Measurements from ENCODE around the gene AK1. TPM values are rescaled to one million over a fixed set of nuclear protein-coding genes. Genes with fewer than 3 reads are reported as not detected.

Gene AK1
- total and polyA plus RNA-seq, 9 of the 15 experiments (the other 6 are each of a cell fraction or from before 2014, with no cell fraction given), result 10.1 to 71.8 (median 39.0) TPM

GRCh38 chr9:127862075-127863011, 15.1 kb downstream of the AK1 start (continued):
- TF ChIP-seq MBD2 (IDR thresholded peaks at IDR 0.05; ENCODE audit: borderline replicate concordance, low read depth) (peak; percentile 69), MYC (IDR thresholded peaks at IDR 0.05; ENCODE audit: low read depth, low read length) (peak; percentile 97), MYC (CRISPR knock-in tag; IDR thresholded peaks at IDR 0.05; ENCODE audit: borderline replicate concordance, low read depth) (peak; percentile 75; the same call in 1 of the 2 replicates), SREBF1 (IDR thresholded peaks at IDR 0.05; ENCODE audit: borderline replicate concordance, low read depth, low read length) (0 out of 2 replicates have a peak, but pooled peaks have one; percentile 12), CTCF (IDR thresholded peaks at IDR 0.05 in 2 of 3, conservative IDR thresholded peaks at IDR 0.05 in 1 of 3; ENCODE audit: insufficient read depth in 2 of 3, low read depth in 1 of 3, low read length in 3 of 3) (no peak), MXD1 (CRISPR knock-in tag; IDR thresholded peaks at IDR 0.05; ENCODE audit: borderline replicate concordance, poor library complexity, severe bottlenecking) (peak; percentile 21), TARDBP (IDR thresholded peaks at IDR 0.05) (peak; percentile 90), PTRF (tag; IDR thresholded peaks at IDR 0.05) (no peak), CHAMP1 (IDR thresholded peaks at IDR 0.05) (no peak), THRB (CRISPR knock-in tag; conservative IDR thresholded peaks at IDR 0.05) (no peak), POLR3A (IDR thresholded peaks at IDR 0.05; ENCODE audit: borderline replicate concordance, extremely low read depth, insufficient read depth, insufficient read length) (no peak), NFATC3 (IDR thresholded peaks at IDR 0.05) (no peak), PURB (CRISPR knock-in tag; IDR thresholded peaks at IDR 0.05; ENCODE audit: low read depth) (no peak), GABPB2 (CRISPR knock-in tag; conservative IDR thresholded peaks at IDR 0.05) (no peak), ZNF253 (CRISPR knock-in tag; conservative IDR thresholded peaks at IDR 0.05) (no peak), CBX5 (IDR thresholded peaks at IDR 0.05; ENCODE audit: borderline replicate concordance, low read depth) (no peak), NR4A1 (CRISPR knock-in tag; IDR thresholded peaks at IDR 0.05) (0 out of 2 replicates have a peak, but pooled peaks have one; percentile 9), NR4A1 (tag; IDR thresholded peaks at IDR 0.05) (peak; percentile 93), ZNF449 (CRISPR knock-in tag; IDR thresholded peaks at IDR 0.05) (no peak), RB1 (IDR thresholded peaks at IDR 0.05; ENCODE audit: low read depth) (peak; percentile 55; the same call in 1 of the 2 replicates)
